Measurements from ENCODE around the gene PTPRN2.
"Not testable (repeated sequence)": the region's sequence is repeated elsewhere in the genome, so short reads cannot be mapped to it uniquely, and the experiment has no call there.

The PTPRN2 gene

GRCh38 chr7:158332516-158332915 is 255.1 kb downstream of the PTPRN2 start:
- not testable (repeated sequence) for DNase-seq

DNA sequence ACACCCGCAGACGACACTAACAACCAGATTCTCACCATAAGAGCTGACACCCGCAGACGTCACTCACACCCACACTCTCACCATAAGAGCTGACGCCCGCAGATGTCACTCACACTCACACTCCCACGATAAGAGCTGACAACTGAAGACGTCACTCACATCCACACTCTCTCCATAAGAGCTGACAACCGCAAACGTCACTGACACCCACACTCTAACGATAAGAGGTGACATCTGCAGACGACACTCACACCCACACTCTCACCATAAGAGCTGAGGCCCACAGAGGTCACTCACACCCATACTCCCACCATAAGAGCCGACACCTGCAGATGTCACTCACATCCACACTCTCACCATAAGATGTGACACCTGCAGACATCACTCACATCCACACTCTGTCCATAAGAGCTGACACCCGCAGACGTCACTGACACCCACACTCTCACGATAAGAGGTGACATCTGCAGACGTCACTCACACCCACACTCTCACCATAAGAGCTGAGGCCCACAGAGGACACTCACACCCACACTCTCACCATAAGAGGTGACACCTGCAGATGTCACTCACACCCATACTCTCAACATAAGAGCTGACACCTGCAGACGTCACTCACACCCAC is 255.7 kb downstream of the PTPRN2 start:
- not testable (repeated sequence) for DNase-seq

GRCh38 chr7:158329686-158330085 is 257.9 kb downstream of the PTPRN2 start:
- DNase-seq = no peak

DNA sequence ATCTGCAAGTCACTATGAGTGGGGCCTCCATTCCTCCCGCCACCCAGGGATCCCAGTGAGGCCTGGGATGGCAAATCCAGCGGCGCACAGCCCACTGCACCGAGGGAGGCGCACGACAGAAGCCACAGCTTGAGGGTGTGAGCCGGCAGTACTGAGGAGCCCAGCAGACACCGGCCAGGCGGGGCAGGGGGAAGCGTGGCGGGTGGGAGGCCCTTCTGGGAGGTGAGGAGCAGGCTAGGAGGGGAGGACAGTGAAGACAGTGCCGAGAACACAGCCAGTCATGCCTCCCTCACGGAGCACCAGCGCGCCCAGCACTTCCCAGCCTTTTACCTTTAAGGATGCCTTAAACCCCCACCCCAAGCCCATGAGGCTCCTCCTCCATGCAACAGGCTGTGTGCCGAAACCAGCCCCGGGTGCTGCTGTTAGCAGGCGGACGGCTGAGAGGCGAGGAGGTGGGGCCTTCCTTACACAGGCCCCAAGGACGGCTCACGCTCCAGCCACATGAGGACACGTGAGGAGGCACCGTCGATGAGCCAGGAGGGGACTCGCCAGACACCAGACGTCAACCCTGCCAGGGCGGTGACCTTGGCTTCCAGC is 258.5 kb downstream of the PTPRN2 start:
- DNase-seq = no peak

GRCh38 chr7:158328376-158329013 is 259.1 kb downstream of the PTPRN2 start:
- no peak for DNase-seq

- no peak for DNase-seq
These were observed 259.9 kb downstream of the PTPRN2 start for GRCh38 chr7:158327571-158328180.

GRCh38 chr7:158327012-158327411 is 260.6 kb downstream of the PTPRN2 start:
- no peak for DNase-seq

GRCh38 chr7:158325530-158326381 is 261.9 kb downstream of the PTPRN2 start:
- DNase-seq = peak; percentile 76

DNA sequence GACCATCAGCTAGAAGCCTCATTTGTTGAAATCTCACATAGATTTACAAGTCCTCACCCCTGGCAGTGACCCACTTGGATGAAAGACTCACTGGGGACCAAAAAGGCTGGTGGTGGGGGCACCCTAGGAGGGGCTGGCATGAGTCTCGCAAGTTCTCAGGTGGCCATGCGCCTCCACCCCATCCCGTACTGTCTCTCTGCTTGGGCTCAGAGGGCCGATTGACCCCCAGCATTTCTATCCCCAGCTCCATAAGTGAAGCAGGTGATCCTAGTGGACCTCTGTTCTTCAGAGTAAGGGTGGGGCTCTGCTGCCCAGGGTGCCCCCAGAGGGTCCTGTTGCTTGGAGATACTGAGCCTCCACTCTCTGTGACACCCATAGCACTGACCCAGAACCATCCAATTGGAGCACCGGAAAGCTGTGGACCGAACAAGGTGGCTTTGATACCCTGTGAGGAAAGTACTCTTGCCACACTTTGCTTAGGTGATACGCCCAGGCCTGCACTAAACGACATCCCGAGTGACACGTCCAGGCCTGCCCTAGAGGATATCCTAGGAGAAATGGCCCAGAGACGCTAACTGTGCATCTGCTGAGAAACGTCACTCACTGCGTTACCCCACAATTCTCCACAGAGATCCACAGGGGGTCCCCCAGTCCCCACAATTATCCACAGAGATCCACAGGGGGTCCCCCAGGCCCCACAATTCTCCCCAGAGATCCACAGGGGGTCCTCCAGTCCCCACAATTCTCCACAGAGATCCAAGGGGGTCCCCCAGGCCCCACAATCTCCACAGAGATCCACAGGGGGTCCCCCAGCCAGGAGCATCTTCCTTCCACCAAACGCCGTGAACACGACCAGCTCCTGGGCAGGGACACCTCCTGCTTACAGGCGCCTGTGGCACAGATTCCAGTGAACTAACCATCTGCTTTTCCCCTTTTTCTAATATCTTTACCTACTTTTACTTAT is 262.9 kb downstream of the PTPRN2 start:
- no peak for DNase-seq

DNA sequence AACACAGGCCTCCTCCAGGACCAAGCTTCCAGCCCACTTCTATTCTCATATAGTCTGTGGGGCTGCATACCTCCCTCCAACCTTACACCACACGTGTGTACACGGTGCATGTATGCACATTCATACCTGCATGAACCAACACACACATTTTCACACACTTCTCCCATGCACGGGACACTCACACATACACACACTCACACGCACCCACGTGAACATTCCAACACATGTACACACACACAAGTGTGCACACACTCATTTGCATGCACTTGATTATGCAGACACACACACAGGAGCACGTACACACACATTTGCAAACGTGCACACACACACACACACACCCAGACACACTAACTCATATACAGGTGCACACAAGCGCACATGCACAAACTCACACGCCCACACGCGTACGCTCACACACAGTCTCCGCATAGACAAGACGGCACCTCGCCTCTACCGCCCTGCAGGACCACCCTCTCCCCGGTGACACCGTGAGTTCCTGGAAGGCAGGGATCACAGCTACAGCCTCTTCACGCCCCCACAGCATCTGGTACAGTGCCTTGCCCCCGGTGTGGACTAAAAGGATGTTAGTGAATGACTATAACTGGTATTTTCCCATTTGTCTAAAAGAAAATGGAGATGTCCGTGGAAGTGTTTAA is 263.8 kb downstream of the PTPRN2 start:
- no peak for DNase-seq

GRCh38 chr7:158322616-158323530 is 264.8 kb downstream of the PTPRN2 start:
- no peak for DNase-seq

GRCh38 chr7:158321936-158322615 is 265.5 kb downstream of the PTPRN2 start:
- no peak for DNase-seq

DNA sequence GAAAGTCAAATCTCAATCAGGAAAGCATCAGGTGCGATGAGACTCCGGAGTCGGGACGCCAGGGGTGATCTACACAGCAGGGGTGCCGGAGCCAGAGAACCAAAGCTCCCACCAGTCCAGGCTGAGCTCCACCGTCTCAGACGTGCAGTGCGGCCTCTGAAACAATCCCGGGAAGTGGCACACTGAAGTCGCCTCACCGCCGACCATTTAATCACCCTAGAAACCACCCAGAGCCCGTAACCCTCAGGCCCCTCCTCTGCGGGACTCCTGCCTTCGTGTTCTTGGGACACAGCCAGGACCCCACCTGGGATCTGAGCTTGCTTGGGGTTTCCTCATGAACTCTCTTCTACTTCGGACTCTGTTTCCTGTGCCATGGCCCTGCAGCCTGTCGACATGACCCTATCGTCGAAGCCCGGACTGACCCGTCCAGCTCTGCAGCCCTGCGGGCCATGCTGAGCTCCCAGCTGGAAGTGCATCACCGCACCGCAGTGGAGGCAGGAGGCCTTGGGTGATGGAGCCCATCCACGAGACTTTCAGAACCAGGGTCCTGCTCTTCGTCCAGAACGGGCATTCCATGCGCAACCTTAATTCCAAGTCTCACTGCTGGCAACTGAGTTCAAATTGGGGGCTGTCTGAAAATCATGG is 266.4 kb downstream of the PTPRN2 start:
- DNase-seq = no peak

- DNase-seq = no peak
These were observed 267.3 kb downstream of the PTPRN2 start for GRCh38 chr7:158320328-158320727.

DNA sequence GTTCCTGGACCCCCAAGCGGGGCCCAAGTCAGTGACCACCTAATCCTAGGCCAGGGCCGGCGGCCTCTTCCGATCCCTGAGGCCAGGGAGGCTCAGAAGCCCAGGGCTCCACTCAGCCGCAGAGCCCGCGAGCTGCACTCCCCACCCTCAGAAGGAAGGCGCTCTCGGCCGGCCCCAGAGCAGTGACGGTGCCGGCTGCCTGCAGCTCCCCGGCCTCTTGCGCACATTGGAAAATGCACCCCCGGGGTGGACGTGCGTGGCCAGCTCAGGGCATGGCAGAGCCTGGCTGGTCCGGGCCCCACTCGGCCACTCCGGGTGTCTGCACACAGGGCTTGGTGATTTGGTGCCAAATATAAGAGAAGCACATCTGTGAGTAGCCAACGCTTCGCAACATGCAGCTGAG is 269.1 kb downstream of the PTPRN2 start:
- DNase-seq = no peak

GRCh38 chr7:158317238-158318205 is 270.1 kb downstream of the PTPRN2 start:
- no peak for DNase-seq

GRCh38 chr7:158316466-158317031 is 271.1 kb downstream of the PTPRN2 start:
- DNase-seq = no peak
